HG03432 (cell line): ENCODE data around the gene FTL.
A peak's percentile ranks its signal among the peaks of the same experiment; 100 is the strongest.
"Not testable (repeated sequence)": the region's sequence is repeated elsewhere in the genome, so short reads cannot be mapped to it uniquely, and the experiment has no call there.

Experiments used
- ATAC-seq: cut with Tn5 transposase; IDR thresholded peaks from one replicate; pipeline ENCODE4 v1.9.1; 2021; ENCODE audit warnings: mild to moderate bottlenecking, moderate library complexity; ENCODE audit not compliant: unreplicated experiment

Gene FTL

DNA sequence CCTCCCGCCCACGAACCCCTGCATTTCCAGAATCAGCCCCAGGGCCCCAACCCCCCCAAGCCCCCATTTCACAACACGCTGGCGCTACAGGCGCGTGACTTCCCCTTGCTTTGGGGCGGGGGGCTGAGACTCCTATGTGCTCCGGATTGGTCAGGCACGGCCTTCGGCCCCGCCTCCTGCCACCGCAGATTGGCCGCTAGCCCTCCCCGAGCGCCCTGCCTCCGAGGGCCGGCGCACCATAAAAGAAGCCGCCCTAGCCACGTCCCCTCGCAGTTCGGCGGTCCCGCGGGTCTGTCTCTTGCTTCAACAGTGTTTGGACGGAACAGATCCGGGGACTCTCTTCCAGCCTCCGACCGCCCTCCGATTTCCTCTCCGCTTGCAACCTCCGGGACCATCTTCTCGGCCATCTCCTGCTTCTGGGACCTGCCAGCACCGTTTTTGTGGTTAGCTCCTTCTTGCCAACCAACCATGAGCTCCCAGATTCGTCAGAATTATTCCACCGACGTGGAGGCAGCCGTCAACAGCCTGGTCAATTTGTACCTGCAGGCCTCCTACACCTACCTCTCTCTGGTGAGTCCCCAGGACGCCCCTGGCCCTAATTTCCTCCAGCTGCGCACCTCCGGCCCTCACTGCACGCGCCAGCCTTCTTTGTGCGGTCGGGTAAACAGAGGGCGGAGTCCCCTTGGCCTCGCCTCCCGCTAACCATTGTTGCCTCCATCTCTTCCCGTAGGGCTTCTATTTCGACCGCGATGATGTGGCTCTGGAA, at the start of gene FTL:
TSS of gene FTL (plus strand) at position 270 of the 766 bp plus-strand sequence. CDS start at position 469, 199 bp downstream.
- ATAC-seq: peak; percentile 60

GRCh38 chr19:48915757-48916156, 49.4 kb upstream of the FTL start:
- ATAC-seq: no peak

- ATAC-seq: no peak
Measured at GRCh38 chr19:48918071-48918470, 47.0 kb upstream of the FTL start.

- no peak for ATAC-seq
Measured at GRCh38 chr19:48918801-48919247, 46.3 kb upstream of the FTL start.

GRCh38 chr19:48919271-48919670, 45.8 kb upstream of the FTL start:
- not testable (repeated sequence) for ATAC-seq

- ATAC-seq: no peak
Measured at GRCh38 chr19:48920949-48921348, 44.2 kb upstream of the FTL start.

DNA sequence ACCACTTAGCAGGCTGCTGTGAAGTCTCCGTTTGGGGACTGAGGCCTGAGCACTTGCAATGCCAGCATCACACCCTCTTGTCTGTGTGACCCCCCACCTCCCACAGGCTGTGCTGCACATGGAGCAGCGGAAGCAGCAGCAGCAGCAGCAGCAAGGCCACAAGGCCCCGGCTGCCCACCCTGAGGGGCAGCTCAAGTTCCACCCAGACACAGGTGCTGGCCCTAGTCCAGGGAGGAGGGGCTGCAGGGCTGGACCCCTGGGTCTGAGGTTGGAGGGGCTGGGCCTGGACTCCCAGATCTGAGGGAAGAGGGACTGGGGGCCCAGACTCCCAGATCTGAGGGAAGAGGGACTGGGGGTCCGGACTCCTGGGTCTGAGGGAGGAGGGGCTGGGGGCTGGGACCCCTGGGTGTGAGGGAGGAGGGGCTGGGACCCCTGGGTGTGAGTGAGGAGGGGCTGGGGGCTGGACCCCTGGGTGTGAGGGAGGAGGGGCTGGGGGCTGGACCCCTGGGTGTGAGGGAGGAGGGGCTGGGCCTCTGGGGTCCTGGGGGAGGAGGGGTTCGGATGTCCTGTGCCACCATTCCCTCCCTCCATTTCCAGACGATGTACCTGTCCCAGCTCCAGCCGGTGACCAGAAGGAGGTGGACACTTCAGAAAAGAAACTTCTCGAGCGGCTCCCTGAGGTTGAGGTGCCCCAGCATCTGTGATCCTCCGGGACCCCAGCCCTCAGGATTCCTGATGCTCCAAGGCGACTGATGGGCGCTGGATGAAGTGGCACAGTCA, 43.2 kb upstream of the FTL start:
- ATAC-seq: no peak

GRCh38 chr19:48922548-48923490, 42.3 kb upstream of the FTL start:
- no peak for ATAC-seq

- no peak for ATAC-seq
Measured at GRCh38 chr19:48925240-48925843, 39.8 kb upstream of the FTL start.

DNA sequence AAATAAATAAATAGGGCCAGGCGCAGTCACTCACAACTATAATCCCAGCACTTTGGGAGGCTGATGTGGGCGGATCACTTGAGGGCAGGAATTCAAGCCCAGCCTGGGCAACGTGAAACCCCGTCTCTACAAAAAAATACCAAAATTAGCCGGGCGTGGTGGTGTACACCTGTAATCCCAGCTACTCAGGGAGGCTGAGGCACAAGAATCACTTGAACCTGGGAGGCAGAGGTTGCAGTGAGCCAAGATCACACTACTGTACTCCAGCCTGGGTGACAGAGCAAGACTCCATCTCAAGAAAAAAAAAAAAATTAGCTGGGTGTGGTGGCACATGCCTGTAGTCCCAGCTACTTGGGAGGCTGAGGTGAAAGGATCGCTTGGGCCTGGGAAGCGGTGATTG, 39.2 kb upstream of the FTL start:
- not testable (repeated sequence) for ATAC-seq

DNA sequence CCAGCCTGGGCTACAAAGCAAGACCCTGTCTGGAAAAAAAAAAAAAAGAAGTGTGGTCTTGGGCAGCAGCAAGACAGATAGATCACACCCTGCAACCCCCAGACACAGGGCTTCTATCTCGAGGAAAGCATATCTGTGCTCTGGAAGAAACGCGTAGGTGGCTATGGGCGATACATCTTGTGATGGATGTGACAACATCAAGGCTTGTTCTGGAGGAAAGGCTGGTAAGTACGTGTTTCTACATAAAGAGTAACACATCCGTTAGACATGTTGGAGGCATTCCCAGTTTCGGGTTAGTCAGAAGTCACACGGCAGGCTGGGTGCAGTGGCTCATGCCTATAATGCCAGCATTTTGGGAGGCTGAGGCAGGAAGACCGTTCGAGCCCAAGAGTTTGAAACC, 38.2 kb upstream of the FTL start:
- no peak for ATAC-seq

GRCh38 chr19:48927692-48928091, 37.4 kb upstream of the FTL start:
- not testable (repeated sequence) for ATAC-seq

- no peak for ATAC-seq
Measured at GRCh38 chr19:48928164-48929025, 36.7 kb upstream of the FTL start.

DNA sequence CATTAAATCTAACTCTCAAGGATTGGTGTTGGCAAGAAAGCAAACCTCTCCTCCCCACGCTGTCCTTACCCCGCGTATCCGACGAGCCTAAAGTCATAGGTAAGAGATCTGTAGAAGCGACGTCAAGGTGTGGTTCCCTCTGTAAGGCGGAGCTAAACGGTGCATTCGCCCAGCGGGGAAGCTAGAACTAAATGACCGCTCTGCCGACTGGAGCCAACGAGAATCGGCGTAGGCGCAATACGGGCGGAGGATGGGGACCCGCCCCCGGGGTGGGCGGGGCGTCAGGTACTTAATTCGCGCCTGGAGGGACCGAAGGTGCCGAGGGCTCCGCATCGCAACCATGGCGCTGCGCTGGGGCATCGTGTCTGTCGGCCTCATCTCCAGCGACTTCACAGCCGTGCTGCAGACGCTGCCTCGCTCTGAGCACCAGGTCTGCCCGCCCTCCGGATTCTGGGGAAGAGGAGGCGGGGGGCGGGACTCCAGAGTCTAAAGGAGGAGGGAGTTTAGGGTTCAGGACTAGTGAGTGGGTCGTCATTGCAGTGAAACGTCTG, 31.7 kb upstream of the FTL start, which contains the start of gene DHDH:
TSS of gene DHDH (plus strand) at position 318 of the 551 bp plus-strand sequence. CDS start at position 341, 23 bp downstream.
- peak; percentile 43 for ATAC-seq

GRCh38 chr19:48934837-48935236, 30.3 kb upstream of the FTL start:
- ATAC-seq: no peak

DNA sequence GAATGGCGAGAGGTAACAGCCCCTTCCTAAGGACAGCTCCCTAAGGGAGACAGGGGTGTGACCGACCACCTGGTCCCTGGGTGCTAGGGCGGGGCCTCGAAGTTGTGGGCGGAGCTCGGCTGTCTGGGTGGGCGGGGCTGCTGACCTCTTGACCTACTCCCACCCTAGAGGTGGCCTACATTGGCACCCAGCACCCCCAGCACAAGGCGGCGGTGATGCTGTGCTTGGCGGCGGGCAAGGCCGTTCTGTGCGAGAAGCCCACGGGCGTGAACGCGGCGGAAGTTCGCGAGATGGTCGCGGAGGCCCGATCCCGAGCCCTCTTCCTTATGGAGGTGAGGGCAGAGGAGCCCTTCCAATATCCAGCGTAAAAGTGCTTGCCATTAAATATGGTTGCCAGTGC, 29.2 kb upstream of the FTL start:
- ATAC-seq: no peak

DNA sequence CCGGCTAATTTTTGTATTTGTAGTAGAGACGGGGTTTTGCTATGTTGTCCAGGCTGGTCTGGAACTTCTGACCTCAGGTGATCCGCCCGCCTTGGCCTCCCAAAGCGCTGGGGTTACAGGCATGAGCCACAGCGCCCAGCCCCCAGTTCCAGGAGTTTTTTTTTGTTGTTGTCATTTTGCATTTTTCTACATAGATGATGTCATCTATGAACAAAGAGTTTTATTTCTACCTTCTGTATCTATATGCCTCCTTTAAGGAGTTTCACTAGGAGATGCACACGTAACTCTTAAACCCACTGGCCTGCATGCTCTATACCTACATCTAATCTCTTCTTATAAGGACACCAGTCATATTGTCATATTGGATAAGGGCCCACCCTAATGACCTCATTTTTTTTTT, 26.9 kb upstream of the FTL start:
- ATAC-seq: no peak

- ATAC-seq: no peak
Measured at GRCh38 chr19:48940902-48941301, 24.2 kb upstream of the FTL start.

DNA sequence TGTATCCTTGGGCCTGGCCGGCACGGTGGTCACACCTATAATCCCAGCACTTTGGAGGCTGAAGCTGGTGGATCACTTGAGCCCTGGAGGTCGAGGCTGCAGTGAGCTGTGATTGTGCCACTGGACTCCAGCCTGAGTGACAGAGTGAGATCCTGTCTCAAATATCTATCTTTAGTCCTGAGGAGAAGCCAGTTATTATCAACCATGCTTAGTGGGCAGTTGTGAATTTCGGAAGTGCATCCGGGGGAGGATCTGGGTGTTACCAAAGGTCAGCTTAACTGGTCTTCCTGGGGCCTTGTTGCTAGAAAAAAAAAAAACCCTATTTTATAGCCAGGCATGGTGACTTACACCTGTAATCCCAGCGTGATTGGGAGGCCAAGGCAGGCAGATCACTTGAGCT, 22.0 kb upstream of the FTL start:
- ATAC-seq: no peak
